Activated CD4-positive, alpha-beta T cell treated with anti-CD3 and anti-CD28 coated beads, Interleukin-2, amount 50 U/mL, for 1 hour (primary cell): ENCODE measurements around the gene LLCFC1.

Experiments used
- DNase-seq: peaks from one replicate; pipeline ENCODE4 v3.0.0-alpha.2; 2020

LLCFC1 gene

DNA sequence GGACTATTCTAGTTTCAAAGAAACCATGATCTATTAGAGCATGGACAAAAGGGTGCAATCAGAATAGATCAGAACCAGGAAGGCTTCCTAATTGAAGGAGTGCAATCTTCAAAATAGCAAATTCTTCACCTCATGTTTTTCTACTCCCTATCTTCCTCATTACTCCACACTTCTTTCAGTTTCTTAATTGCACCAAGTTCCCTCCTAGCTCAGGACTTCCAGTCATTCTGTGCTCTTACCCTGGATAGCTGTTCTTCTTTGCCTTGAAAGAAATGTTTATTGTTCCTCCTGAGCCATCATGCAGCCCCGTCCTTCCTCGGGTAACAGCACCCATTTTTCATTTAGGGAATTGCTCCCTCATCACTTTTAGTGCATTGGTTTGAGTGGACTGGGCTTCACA is 28.8 kb upstream of the LLCFC1 start:
- DNase-seq, result no peak

GRCh38 chr7:142913051-142913450 is 26.2 kb upstream of the LLCFC1 start:
- DNase-seq, result no peak

DNA sequence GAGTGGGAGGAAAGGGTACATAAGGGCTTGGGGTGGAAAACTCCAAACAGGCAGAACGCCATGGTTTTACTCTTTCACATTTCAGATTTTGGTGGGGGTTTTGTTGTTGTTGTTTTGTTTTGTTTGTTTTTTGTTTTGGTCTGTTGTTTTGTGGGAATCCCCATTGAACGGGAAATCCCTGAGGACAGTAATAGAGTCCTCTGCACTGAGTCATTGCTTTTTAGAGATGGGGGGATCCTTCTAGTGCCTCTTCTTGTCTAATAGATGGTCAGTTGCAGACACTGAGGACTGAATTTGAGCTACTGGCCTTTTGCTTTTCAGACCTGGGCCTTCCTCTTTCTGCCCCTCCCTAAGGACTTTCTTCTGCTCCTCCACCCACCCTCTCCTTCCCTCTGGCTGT is 25.7 kb upstream of the LLCFC1 start:
- DNase-seq, result no peak

- DNase-seq, result no peak
Measured at GRCh38 chr7:142914121-142914520, 25.2 kb upstream of the LLCFC1 start.

- DNase-seq, result no peak
Measured at GRCh38 chr7:142915315-142915714, 24.0 kb upstream of the LLCFC1 start.

- DNase-seq, result no peak
Measured at GRCh38 chr7:142916508-142916907, 22.8 kb upstream of the LLCFC1 start.

DNA sequence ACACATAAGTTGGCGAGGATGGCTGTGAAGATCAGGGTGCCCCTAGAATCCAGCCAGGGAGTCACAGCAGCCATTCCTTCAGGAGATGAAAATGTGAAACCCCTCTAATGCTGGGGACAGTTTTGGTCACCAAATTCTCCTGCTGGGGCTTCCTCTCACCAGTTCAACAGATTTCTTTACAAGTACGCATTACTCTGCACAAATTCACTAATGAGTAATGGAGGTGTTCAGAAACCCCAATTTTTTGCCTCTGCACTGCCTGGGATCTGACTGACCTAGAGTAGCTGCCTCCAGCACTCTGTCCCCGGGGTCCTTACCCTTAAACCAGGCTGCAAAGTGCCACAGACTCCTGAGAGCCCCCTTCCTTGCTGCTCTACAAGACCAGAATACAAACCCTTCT is 21.8 kb upstream of the LLCFC1 start:
- DNase-seq, result no peak

DNA sequence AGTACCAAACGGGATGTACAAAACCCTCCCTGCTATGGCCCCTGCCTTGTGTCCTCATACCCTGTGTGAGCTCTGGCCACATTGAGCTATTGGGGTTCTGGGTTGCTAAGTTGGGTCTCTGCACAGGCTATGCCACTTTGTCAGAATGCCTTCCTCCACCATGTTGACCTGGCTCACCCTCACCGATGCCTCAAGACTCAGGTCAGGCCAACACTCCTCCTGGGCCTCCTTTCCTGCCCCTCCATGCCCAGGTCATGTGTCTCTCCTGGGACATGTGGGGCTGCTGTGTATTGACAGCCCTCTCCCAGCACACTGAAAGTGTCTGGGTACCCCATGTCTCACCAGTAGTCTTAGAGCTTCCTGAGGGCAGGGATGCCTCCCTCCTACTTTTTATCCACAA is 20.4 kb upstream of the LLCFC1 start:
- no peak for DNase-seq

GRCh38 chr7:142919656-142920055 is 19.6 kb upstream of the LLCFC1 start:
- DNase-seq, result no peak

- DNase-seq, result no peak
Measured at GRCh38 chr7:142923391-142923790, 15.9 kb upstream of the LLCFC1 start.

DNA sequence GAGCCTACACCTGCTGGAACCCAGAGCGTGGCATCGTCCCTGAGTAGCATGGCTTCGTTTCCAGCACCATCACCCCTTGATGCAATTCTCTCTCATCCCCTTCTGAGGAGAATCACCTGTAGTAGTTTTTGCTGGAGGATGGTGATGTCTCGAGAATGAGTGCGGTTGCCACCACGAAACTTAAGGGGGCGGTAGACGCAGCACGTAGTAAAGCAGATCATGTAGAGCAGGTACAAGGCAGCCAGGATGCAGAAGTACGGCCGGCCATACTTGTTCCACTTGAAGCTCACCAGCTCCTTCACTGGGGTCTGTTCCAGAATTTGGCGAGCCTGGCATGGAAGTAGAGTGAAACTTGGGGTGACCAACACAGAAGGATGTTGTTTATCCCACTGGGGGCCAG is 13.9 kb upstream of the LLCFC1 start:
- DNase-seq, result no peak

- no peak for DNase-seq
Measured at GRCh38 chr7:142927085-142927745, 12.1 kb upstream of the LLCFC1 start.

GRCh38 chr7:142927949-142928348 is 11.3 kb upstream of the LLCFC1 start:
- DNase-seq, result no peak

DNA sequence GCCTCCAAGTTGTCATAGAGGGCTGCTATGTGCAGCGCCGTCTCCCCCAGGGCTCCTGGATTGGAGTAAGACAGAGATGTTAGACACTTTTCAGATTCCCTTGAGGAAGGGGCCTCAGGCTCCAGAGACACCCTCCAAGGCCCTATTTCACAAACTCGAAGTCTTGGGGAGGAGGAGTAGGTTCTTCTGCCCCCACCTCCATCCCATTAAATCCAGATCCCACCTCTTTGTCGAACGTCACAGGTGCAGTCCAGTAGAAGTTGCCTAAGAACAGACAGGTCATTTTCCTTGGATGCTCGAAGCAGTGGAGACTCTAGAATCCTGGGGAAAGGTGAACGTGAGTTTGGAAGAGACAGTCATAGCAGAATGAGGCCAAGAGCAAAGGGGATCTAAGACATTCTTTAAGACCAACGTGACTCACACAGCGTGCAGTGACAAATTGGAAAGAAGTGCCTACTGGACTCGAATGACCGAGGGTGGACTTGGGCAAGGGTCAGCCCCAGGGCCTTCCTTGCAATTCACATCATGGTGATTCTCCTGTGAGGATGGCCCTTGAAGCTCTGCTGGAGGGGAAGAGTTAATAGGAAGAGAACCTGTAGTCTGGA is 9.1 kb upstream of the LLCFC1 start:
- no peak for DNase-seq

GRCh38 chr7:142932386-142933091 is 6.7 kb upstream of the LLCFC1 start:
- DNase-seq, result no peak

GRCh38 chr7:142933092-142933475 is 6.2 kb upstream of the LLCFC1 start:
- DNase-seq, result no peak

DNA sequence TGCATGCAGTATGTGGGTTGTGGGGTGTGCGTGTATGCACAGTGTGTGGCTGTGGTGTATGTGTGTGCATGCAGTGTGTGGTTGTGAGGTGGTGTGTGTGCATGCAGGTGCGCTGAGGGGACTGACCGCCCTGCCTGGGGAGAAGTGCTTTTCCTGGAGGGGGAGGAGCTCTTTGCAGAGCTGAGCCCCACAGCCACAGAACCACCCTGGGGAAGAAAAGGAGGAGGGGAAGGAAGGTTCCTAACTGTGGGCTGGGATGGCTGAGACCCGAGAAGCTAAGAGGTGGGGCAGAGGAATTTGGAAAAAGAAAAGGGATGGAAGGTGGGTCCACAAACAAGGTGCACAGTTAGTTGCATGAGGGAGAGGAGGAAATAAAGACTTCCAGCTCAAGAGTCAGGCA is 5.7 kb upstream of the LLCFC1 start, which contains the start of gene TRPV5:
TRPV5 (minus strand) TSS at position 123 of the 400 bp plus-strand sequence. CDS start 287 bp downstream, outside the sequence.
- DNase-seq, result no peak

- DNase-seq, result no peak
Measured at GRCh38 chr7:142934056-142934455, 5.2 kb upstream of the LLCFC1 start.

DNA sequence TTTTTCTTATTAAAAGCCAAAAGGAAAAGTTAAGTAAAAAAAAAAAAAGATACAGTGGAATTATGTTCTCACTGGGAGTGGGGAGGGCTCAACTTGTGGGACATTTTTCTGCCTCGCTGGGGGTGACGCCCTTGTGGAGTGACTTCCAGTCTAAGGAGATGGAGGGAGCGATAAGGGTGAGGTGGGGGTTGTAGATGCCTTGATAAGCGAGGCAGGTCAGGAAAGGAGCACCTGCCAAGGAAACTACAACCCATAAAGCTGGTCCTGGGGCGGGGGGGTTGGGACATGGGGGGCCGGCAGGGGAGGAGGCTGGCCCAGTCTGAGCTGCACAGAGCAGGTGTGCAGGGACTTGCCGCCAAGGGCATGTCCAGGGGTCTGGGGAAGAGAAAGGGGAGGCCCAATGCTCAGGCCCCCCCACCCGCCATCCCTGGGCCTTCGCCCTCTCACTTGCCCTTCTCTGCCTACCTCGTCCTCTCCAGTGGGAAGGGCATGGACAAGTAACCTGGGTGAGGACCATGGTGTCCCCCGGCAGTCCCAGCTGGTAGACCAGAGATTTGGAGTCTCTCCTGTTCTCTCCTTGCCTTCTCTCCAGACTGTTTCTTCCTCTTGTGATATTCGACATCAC is 3.2 kb upstream of the LLCFC1 start:
- no peak for DNase-seq

DNA sequence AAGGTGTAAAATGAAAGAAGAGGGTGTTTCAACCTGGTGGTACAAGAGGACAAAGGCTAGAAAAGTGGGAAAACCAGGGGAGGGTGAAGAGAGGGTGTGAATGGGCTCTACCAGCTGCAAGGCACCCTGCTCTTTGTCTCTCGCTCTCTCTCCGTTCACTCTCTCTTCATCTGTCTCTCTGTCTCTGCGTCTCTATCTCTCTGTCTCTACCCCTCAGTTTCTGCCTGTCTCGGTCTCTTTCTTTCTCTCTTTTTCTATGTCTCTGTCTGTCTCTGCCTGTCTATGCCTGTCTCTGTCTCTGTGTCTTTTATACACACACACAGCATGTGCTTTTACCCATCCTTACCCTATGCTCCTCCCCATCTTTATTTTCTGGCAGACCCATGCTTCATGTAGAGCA is 673 bp upstream of the LLCFC1 start:
- DNase-seq, result no peak

DNA sequence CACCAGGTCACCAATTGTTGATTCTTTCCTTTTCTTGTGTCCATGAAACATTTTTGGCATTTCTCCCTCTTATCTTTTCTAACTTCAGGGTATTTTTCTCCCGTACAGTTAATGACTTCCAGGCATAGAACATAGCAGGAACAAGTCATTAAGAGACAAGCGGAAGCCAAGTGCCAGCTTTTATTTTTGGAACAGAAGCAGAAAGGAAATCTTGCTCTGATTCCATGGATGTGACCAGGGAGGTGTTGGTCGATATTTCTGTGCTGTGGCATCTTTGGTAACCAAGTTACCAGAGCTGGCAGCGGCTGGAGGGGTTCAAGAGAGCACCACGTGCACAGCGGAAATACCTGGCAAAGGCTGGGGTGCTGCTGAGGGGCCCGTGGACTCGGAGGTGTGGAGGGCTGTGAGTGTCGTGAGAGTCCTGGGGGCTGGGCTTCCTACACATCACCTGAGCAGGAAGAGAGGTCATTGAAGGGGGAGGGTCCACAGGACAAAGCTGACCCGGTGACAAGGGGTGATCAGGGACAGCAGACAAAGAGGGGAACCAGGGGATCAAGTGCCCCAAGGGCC is 1.8 kb downstream of the LLCFC1 start:
- DNase-seq, result no peak

- DNase-seq, result no peak
Measured at GRCh38 chr7:142941541-142941940, 2.3 kb downstream of the LLCFC1 start.

GRCh38 chr7:142942746-142943145 is 3.5 kb downstream of the LLCFC1 start:
- DNase-seq, result no peak
